ENCODE results near the gene RABL6. TPM values are rescaled to one million over a fixed set of nuclear protein-coding genes. Genes with fewer than 3 reads are reported as not detected.

Gene RABL6
- total RNA-seq, 1 donor from 2014 or later = 198 TPM

GRCh38 chr9:136860529-136860928 is 52.8 kb downstream of the RABL6 start:
- Mint-ChIP-seq H3K4me1 (peaks cover 5% of the 10 kb centered on the region), H3K27ac (ENCODE audit: unreplicated experiment) (no peak overlapping the region), H3K4me3 (peak overlapping the region; percentile 62), H3K27me3 (ENCODE audit: low read depth) (no peaks in the 10 kb centered on the region), H3K9me3 (no peaks in the 10 kb centered on the region), H3K36me3 (ENCODE audit: low read depth) (peaks cover 5% of the 10 kb centered on the region)
- no peak for TF ChIP-seq CTCF (conservative IDR thresholded peaks at IDR 0.05)
- DNase-seq (ENCODE audit: low read depth, low spot score) = no peak

- DNase-seq (ENCODE audit: low read depth, low spot score) = no peak
- Mint-ChIP-seq H3K9me3 (no peaks in the 10 kb centered on the region), H3K27me3 (ENCODE audit: low read depth) (no peaks in the 10 kb centered on the region), H3K27ac (ENCODE audit: unreplicated experiment) (no peak overlapping the region), H3K36me3 (ENCODE audit: low read depth) (peaks cover 5% of the 10 kb centered on the region), H3K4me1 (peaks cover 5% of the 10 kb centered on the region), H3K4me3 (no peak overlapping the region)
- no peak for TF ChIP-seq CTCF (conservative IDR thresholded peaks at IDR 0.05)
Measured at GRCh38 chr9:136860933-136861873, 53.5 kb downstream of the RABL6 start.

- Mint-ChIP-seq H3K36me3 (ENCODE audit: low read depth) (peaks cover 5% of the 10 kb centered on the region), H3K4me3 (no peak overlapping the region), H3K9me3 (no peaks in the 10 kb centered on the region), H3K4me1 (peaks cover 5% of the 10 kb centered on the region), H3K27me3 (ENCODE audit: low read depth) (no peaks in the 10 kb centered on the region), H3K27ac (ENCODE audit: unreplicated experiment) (peak overlapping the region; percentile 12)
- TF ChIP-seq CTCF (conservative IDR thresholded peaks at IDR 0.05) = no peak
- DNase-seq (ENCODE audit: low read depth, low spot score) = no peak
Measured at GRCh38 chr9:136861874-136862457, 54.2 kb downstream of the RABL6 start.

GRCh38 chr9:136862849-136863622 is 55.3 kb downstream of the RABL6 start:
- H3K36me3 Mint-ChIP-seq (ENCODE audit: low read depth) = peaks cover 9% of the 10 kb centered on the region
- TF ChIP-seq CTCF (conservative IDR thresholded peaks at IDR 0.05) = no peak
- no peak for DNase-seq (ENCODE audit: low read depth, low spot score)
- H3K27me3 Mint-ChIP-seq (ENCODE audit: low read depth) = no peaks in the 10 kb centered on the region
- peaks cover 2% of the 10 kb centered on the region for H3K9me3 Mint-ChIP-seq
- H3K4me1 Mint-ChIP-seq = peaks cover 8% of the 10 kb centered on the region
- no peak overlapping the region for H3K27ac Mint-ChIP-seq (ENCODE audit: unreplicated experiment)
- peak overlapping the region; percentile 51 for H3K4me3 Mint-ChIP-seq

GRCh38 chr9:136863623-136864273 is 56.0 kb downstream of the RABL6 start:
- Mint-ChIP-seq H3K4me1 (peaks cover 8% of the 10 kb centered on the region), H3K9me3 (peaks cover 2% of the 10 kb centered on the region), H3K36me3 (ENCODE audit: low read depth) (peaks cover 16% of the 10 kb centered on the region)

More at GRCh38 chr9:136863623-136864273, 56.0 kb downstream of the RABL6 start:
- Mint-ChIP-seq H3K27ac (ENCODE audit: unreplicated experiment) (no peak overlapping the region), H3K27me3 (ENCODE audit: low read depth) (no peaks in the 10 kb centered on the region), H3K4me3 (peak overlapping the region; percentile 59)
- no peak for DNase-seq (ENCODE audit: low read depth, low spot score)
- TF ChIP-seq CTCF (conservative IDR thresholded peaks at IDR 0.05) = no peak

Data from neural crest cell (in vitro differentiated cells).